GM19351 (cell line): ENCODE measurements around the gene ST14.
"Not testable (repeated sequence)": the region's sequence is repeated elsewhere in the genome, so short reads cannot be mapped to it uniquely, and the experiment has no call there.

Experiments
- ATAC-seq: cut with Tn5 transposase; IDR thresholded peaks from one replicate; pipeline ENCODE4 v1.9.1; 2021; ENCODE audit warnings: mild to moderate bottlenecking, moderate library complexity; ENCODE audit not compliant: unreplicated experiment

The ST14 gene

DNA sequence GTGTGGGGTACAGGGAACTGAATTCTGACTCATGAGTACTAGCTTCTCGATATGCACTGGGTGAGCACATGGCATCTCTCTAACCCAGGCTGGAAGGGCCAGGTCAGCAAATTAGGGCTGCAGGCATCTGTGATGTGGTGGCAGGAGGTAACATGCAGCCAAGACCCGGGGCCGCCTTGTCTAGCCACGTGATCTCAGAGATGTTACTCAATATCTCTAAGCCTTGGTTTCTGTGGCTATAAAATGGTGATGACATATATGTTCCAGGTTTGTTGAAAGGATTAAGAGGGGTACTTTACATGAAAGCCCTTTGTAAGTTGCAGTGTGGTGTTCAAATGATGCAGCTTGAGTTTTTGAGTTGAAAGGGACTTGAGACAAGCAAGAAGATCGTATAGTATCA, 3.2 kb downstream of the ST14 start:
- ATAC-seq: no peak

DNA sequence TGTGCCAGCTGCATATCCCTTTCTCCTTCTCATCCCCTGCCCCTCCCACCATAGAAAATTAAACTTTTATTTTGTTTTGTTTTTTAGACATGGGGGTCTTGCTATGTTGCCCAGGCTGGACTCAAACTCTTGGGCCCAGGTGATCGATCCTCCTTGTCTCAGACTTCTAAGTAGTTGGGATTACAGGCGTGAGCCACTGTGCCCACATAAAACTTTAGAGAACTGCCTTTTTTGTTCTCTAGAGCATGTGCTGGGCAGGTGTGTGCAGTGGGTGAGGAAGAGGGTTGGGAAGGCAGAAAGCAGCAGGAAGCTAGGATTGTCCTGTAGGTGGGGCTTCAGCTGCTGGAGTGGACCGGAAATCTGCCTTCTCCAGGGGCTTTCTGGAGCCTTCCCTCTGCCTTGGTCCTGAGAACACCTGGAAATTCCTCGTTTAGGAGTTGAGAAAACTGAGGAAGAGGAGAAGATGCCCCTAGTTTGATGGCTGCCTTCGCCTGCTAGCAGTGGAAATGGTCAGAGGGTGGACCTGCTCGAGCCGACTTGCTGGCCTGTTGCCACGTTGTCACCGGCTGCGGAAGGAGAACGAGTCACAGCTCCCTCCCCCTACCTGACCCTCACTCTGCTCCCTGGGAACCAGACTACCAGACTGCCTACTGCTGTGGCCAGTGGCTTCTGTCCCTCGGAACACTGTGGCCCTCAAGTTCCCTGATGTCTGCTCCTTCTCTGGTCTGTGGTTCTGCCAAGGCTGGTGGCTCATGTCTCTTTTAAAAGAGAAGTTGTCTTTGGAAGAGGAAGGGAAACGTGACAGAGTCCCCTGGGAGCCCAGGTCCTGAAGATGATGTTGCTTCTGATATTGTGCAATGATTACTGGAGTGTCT, 4.0 kb downstream of the ST14 start:
- no peak for ATAC-seq

DNA sequence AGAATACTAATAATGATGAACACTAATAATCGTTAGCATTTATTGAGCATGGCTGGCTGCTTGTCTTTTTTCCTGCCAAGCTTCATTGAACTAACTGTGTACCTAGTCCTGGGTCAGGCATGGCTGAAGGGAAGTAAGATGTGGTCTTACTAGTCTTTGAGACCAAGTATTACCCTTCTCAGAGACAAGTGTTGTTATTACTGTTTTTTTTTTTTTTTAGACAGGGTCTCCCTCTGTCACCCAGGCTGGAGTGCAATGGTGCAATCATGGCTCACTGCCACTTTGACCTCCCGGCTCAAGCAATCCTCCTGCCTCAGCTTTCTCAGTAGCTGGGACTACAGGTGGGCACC, 4.6 kb downstream of the ST14 start:
- ATAC-seq: no peak

DNA sequence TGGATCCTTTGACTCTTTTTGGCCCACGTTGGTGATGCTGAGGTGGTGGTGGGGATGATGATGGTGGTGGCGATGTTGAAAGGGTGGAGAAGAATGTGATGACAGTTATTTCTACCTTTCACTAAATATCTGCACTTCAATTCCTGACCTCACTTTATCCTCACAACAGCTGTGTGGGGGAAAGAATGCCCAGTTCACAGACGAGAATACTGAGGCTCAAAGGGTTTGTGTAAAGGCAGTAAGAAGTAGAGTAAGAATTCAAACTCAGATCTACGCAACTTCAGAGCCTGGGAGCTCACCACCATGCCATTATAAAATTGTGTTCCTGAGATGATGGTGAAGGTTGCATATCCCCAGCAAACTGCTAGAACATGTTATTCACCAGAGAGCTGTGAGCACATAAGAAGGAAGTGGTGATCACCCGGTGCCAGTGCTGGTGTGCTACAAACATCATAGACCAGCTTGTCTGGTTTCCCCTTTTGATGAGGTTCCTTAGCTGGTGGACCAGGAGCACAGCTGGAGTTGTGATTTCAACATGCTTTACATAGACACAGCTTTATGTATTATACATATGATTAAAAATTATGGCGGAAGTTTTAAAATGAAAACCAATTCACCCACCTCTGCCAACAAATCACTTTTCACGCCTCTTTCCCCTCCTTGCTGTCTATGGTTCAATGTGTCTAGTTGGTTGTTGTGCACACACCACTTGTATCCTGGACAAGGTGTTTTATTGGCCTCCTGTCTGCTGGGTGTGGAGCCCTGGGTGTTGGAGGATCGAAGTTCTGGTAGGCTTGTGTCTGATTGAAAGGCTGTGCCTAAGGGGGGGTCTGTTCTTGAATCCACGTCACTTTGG, 6.2 kb downstream of the ST14 start:
- no peak for ATAC-seq

DNA sequence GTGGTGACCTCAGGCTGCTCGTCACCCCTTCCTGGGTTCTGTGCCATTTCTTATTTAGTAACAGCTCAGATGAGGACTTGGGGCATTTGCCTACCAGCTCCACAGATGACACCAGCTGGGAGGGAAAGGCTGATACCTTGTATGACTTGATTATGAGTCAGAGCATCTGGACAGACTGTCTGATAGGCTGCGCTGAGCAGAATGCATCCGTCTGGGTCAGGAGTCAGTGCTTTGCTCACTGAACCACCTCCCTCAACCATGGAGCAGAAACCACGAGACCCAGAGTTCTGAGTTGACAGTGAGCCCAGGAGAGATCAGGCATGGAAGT, 6.8 kb downstream of the ST14 start:
- peak; percentile 68 for ATAC-seq

DNA sequence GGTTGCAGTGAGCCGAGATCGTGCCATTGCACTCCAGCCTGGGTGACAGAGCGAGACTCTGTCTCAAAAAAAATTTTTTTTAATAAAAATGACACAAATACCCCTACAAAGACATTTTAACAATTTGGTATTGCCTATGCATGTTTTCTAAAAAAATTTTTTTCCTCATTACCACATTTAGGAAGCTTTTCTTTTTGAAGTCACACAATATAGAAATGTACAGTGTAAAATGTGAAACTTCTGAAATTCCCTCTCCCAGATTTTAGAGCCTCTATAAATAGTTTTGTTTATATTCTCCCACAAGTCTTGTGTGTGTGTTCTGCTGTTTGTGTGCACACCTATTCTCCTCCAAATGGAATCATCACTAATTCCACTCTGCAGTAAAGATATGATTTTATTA, 7.6 kb downstream of the ST14 start:
- no peak for ATAC-seq

DNA sequence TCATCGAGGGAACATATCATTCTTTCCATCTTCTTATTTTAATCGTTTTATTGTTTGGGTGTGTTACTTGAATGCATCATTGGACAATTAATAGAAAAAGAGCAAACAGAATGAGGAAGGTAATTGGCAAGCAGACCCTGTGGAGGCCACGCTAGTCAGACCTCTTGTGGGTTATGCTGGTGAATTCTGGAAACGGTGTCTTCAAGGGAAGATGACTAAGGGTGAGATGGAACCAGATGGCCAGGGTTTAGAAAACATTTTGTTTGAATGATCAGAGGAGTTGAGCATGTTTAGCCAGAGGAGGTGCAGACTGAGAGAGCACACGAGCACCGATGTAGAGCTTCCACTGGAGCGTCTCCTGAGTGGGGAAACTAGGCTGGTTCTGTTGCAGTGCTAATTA, 8.5 kb downstream of the ST14 start:
- no peak for ATAC-seq

DNA sequence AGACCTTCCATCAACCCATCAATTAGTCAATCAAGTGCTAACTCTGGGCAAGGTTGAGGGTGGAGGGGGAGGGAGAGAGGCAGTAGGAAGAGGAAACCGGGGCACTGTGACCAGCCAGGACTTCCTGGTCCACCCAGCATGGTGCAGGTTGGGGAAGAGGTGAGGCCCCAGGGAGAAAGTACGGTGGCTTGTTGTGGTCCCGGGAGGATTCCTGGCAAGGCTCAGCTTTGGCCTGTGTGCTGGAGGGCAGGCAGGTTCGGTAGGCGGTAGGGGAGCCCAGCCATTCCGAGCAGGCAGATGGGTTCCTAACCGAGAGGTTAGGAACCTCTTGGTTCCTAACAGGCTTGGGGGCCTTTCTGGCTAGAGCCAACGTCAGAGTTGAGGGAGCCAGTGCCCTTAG, 10.8 kb downstream of the ST14 start:
- ATAC-seq: no peak

DNA sequence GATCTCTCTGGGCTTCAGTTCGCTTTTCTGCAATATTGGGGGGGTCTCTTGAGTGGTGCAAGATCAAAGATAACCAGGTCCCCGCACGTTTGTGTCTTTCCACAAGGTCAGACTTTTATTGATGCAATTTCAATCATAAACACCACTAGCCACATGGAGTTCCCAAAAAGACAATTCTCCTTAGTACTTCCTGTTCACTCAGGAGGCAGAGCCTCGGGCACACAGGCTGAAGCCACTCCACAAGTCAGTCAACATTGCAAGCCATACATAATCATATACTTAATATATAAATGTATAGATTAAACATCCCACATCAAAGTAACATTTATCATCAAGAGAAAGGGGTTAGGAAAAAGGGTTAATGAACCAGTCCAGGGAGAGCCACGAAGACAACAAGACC, 12.0 kb downstream of the ST14 start:
- ATAC-seq: no peak

DNA sequence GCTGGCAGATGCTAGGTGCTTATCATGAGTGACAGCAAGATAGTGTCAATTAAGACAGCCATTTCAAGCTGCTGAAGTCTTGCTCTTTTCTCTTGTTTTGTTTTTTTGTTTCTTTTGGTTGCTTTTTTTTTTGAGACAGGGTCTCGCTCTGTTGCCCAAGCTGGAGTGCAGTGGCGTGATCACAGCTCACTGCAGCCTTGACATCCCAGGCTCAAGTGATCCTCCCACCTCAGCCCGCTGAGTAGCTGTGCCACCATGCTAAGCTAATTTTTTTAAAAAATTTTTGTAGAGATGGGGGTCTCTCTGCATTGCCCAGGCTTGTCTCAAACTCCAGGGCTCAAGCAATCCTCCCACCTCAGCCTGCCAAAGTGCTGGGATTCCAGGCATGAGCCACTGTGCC, 12.4 kb downstream of the ST14 start:
- ATAC-seq: not testable (repeated sequence)

DNA sequence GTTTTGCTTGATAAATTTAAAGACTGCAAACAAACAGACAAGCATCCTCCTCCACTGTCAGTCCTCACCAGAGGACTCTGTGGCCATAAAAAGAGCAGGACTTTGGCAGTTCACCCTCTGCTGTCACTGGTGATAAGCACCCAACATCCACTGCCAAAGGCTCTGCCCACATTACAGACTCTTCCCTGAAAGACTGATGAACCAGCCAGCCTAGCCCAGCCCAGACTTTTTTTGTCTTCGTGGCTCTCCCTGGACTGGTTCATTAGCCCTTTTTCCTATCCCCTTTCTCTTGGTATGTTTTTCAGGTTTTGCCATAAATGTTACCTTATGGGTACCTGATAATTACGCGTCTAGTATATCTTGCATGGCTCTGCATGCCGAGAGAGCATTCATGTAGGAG, 15.1 kb downstream of the ST14 start:
- ATAC-seq: no peak

DNA sequence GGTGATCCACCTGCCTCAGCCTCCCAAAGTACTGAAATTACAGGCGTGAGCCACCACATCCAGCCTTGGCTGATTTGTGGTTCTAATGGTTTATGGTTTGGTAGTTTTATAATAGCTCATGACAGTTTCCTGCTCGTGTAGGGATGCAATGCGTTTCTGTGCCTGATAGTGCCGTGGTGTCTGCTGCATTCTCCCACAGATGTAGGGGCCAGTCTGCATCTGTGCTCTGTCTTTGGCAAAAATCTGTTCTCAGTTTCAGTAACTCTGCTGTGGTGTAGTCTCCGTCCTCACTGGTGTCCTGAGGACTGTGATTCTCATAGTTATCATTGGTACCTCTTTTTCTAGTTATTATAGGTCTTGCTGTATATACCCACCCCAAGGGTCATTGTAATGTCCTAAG, 16.3 kb downstream of the ST14 start:
- no peak for ATAC-seq

DNA sequence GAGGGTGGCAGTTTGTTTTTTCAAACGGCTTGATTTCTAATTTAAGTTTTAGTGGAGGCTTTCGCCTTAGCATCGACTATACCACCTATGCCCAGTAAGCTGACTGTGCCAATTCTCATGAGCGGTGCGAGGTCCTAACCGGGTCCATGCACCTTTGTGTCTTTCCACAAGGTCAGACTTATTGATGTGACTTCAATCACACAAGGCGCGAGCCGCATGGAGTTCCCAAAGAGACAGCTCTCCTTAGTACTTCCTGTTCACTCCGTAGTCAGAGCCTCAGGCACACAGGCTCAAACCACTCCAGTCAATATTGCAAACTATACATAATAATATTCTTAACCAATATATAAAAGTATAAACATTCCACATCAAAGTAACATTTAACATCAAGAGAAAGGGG, 18.2 kb downstream of the ST14 start:
- ATAC-seq: no peak

DNA sequence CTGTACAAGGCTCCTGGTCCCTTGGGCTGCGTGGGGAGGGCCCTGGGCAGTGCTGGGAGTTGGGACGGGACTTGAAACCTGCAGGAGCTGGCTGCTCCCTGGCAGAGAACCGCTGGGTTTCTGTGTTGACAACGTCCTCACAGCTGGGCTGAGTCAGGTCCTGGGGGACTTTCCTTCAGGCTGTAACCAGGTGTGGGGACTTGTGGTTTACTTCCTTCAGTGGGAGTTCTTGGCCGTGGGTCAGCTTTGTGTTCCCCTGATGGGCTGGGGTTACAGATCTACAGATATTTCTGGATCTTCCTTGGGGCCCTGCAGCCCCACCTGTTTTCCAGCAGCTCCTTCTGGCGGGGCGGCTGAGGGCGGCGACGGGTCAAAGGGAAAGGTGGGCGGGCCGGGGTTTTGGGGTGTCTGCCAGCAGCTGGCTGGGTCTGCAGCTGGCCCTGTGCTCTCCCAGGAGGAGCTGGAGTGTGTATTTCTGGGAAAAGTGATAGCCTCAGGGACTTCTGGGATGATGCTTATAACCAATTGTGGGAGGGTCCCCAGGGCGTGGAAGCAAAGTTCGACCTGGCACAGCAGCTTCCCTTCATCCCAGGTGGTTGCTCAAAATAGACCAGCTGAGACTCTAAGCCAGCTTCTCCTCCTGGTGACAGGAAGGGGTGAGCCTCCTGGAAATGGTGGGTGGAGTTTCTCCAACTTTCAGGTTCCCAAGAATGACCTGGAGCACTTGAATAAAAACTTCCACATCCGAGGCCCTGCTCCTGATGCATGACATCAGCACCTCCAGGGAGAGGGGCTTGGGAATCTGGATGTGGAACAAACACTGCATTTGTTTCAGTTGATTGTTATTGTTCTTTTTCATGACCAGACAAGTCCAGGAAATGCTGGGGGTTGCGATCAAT, 19.1 kb downstream of the ST14 start:
- no peak for ATAC-seq

DNA sequence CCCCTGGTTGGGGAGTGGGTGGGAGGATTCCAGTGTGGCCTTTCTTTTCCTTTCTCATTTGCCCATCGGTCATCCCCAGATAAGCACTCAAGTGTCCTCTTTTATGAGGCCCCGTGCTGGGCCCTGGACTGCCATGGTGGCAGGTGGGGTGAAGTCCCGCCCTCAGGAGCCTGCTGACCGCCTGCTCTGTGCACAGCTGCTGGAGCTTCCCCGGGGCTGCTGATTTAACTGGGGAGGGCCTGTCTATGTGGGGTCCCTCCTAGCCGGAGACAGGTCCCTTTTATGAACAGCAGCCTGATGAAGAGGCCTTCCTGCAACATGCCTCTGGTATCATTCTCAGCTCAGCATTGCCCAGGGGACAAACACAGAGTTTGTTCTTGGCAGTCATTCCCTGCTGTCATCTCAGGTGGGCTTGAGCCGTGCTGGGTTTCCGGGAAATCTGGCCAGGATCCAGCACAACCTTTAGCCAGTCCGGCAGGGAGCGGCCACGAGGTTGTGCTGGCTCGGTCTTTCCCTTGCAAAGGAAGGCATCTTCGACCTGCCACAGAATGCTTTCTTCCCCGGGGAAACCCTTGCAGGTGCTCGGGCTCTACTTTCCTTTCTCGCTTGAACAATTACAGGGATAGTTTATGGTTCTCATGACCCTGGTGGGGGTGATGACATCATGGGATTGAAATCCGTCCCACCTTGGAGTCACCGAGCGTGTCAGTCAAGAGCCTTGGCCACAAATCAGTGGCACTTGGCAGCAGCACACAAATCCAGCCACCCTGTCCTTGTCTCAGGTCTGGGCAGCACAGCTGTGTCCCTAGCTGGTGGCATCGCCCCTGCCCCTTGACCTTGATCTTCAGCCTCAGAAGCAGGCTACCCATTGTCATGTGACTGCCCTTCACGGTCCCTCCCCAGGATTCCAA, 20.1 kb downstream of the ST14 start:
- no peak for ATAC-seq

DNA sequence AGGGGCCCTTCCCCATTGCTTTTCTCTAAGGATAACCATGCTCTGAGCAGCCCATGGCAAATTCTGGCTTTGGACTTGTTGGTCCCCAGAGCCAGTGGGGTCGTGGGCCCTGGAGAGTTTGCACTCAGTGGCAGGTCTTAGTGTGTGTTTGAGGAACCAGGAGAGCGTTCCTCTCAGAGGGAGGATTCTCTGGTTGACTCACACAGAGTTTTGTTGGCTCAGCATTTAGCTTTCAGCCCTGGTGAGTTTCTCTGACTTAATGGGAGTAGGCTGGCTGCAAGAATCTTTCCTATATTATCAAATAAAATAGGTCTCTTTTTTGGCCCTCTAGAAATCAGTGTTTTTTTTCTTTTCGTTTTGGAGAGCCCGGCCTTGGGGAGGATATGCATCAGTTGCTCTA, 20.9 kb downstream of the ST14 start:
- peak; percentile 56 for ATAC-seq

DNA sequence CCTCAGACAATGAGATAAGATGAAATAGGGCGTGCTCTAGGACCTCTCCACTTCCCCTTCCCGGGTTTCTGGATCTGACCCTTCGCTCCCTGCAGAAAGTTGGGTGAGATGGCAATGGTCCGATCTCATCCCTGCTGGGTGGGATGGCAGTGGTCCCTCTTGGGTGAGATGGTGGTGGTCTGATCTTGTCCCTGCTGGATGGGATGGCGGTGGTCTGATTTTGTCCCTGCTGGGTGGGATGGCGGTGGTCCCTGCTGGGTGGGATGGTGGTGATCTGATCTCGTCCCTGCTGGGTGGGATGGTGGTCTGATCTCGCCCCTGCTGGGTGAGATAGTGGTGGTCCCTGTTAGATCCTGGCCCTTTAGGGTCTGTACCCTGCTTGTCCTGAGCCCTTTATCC, 21.3 kb downstream of the ST14 start:
- ATAC-seq: peak; percentile 12

DNA sequence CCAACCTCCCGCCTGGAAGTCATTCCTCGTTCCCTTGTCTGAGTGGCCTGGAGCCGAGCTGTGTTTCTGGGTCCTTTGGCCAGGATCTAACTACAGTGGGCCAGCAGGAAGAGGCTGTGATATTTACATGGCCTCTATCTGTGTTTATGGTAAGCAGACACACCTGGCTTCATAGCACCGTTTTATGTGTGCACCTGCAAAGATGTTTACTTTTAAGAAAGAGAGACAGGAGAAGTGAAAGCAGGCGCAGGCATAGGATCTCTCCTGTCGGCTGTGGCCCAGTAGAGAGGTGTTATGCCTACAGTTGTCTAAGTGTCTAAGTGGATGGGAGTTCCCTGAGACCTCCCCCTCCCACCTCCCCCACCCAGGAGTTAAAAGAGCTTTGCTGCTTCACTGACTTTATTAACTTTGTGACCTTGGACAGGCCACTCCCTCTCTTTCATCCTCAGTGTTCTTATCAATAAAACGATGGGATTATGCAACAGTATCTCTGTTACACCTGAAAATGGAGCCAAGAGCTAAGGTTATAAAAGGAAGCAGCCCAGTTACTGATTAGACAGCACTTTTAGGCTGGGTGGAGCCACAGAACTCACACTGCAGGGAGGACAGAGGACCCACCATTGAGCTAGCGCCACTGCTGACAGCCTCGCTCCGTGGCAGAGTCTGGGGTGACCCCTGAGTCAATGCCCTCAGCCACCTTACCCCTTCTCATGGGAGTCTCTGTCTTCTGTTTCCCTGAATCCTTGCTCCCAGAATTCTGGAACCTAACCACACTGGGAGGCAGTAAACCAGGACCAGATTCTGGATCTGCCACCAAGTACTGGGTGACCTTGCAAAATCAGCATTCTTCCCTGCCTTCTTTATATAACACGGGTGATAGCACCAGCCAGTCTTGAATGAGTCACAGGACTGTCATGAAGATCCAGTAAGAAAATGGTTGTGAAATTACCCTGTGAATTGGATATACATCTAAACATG, 22.0 kb downstream of the ST14 start:
- ATAC-seq: peak; percentile 57
